Measurements from ENCODE around the gene POLR3E.

The POLR3E gene

GRCh38 chr16:22352723-22353122, 55.5 kb downstream of the POLR3E start:
- Histone ChIP-seq H3K27ac (ENCODE audit: low read depth, low read length) (no peak overlapping the region), H3K9me3 (ENCODE audit: control insufficient read depth, insufficient read depth, low read length) (no peaks in the 10 kb centered on the region), H3K4me2 (ENCODE audit: low read length) (no peak overlapping the region), H3K79me2 (ENCODE audit: control insufficient read depth, low read length) (peaks cover 30% of the 10 kb centered on the region), H3K36me3 (ENCODE audit: control insufficient read depth, low read length) (peaks cover 72% of the 10 kb centered on the region), H4K20me1 (ENCODE audit: control insufficient read depth, insufficient read depth, low read depth, low read length) (no peaks in the 10 kb centered on the region), H3F3A (ENCODE audit: control insufficient read depth, insufficient read depth) (peaks cover 1% of the 10 kb centered on the region), H3K9me2 (replicated peaks; ENCODE audit: control insufficient read depth, low read length) (no peaks in the 10 kb centered on the region; the same call in 1 of the 2 replicates), H3K27me3 (ENCODE audit: control insufficient read depth, low read length) (no peaks in the 10 kb centered on the region), H3K4me1 (ENCODE audit: control insufficient read depth, low read length) (peaks cover 15% of the 10 kb centered on the region), H3K4me3 (ENCODE audit: low read length) (no peak overlapping the region)
- TF ChIP-seq EZH2phosphoT487 (IDR thresholded peaks at IDR 0.05; ENCODE audit: borderline replicate concordance, low read length), result no peak
- TF ChIP-seq CTCF (IDR thresholded peaks at IDR 0.05; ENCODE audit: low read depth, low read length, poor library complexity, severe bottlenecking), result no peak

- Histone ChIP-seq H3K27me3 (ENCODE audit: control insufficient read depth, low read length) (no peaks in the 10 kb centered on the region), H3K36me3 (ENCODE audit: control insufficient read depth, low read length) (peaks cover 74% of the 10 kb centered on the region), H3K4me2 (ENCODE audit: low read length) (no peak overlapping the region), H3K9me2 (replicated peaks; ENCODE audit: control insufficient read depth, low read length) (no peaks in the 10 kb centered on the region; the same call in 1 of the 2 replicates), H3K79me2 (ENCODE audit: control insufficient read depth, low read length) (peaks cover 37% of the 10 kb centered on the region), H3F3A (ENCODE audit: control insufficient read depth, insufficient read depth) (peaks cover 8% of the 10 kb centered on the region), H3K4me3 (ENCODE audit: low read length) (no peak overlapping the region), H4K20me1 (ENCODE audit: control insufficient read depth, insufficient read depth, low read depth, low read length) (peaks cover 4% of the 10 kb centered on the region; the same call in 1 of the 2 replicates), H3K4me1 (ENCODE audit: control insufficient read depth, low read length) (peaks cover 21% of the 10 kb centered on the region), H3K9me3 (ENCODE audit: control insufficient read depth, insufficient read depth, low read length) (no peaks in the 10 kb centered on the region), H3K27ac (ENCODE audit: low read depth, low read length) (no peak overlapping the region)
- TF ChIP-seq EZH2phosphoT487 (IDR thresholded peaks at IDR 0.05; ENCODE audit: borderline replicate concordance, low read length) (no peak), CTCF (IDR thresholded peaks at IDR 0.05; ENCODE audit: low read depth, low read length, poor library complexity, severe bottlenecking) (no peak)
These were observed 56.1 kb downstream of the POLR3E start for GRCh38 chr16:22353191-22353919.

GRCh38 chr16:22353933-22354541, 56.8 kb downstream of the POLR3E start:
- TF ChIP-seq CTCF (IDR thresholded peaks at IDR 0.05; ENCODE audit: low read depth, low read length, poor library complexity, severe bottlenecking) (no peak), EZH2phosphoT487 (IDR thresholded peaks at IDR 0.05; ENCODE audit: borderline replicate concordance, low read length) (no peak)
- Histone ChIP-seq H3K4me1 (ENCODE audit: control insufficient read depth, low read length) (peaks cover 27% of the 10 kb centered on the region), H3K9me2 (replicated peaks; ENCODE audit: control insufficient read depth, low read length) (no peaks in the 10 kb centered on the region; the same call in 1 of the 2 replicates), H3K4me3 (ENCODE audit: low read length) (no peak overlapping the region), H3K27ac (ENCODE audit: low read depth, low read length) (no peak overlapping the region), H3K27me3 (ENCODE audit: control insufficient read depth, low read length) (no peaks in the 10 kb centered on the region), H3K4me2 (ENCODE audit: low read length) (no peak overlapping the region), H4K20me1 (ENCODE audit: control insufficient read depth, insufficient read depth, low read depth, low read length) (peaks cover 4% of the 10 kb centered on the region; the same call in 1 of the 2 replicates), H3F3A (ENCODE audit: control insufficient read depth, insufficient read depth) (peaks cover 12% of the 10 kb centered on the region), H3K36me3 (ENCODE audit: control insufficient read depth, low read length) (peaks cover 67% of the 10 kb centered on the region), H3K79me2 (ENCODE audit: control insufficient read depth, low read length) (peaks cover 39% of the 10 kb centered on the region), H3K9me3 (ENCODE audit: control insufficient read depth, insufficient read depth, low read length) (no peaks in the 10 kb centered on the region)

Measured in DOHH2 (cell line).